Neutrophil (primary cell): ENCODE measurements around the gene VAV3.

Experiments used
- H3K27ac ChIP-seq: fragments of 200-600 bp; sonication (generic); 2 replicates; pipeline ENCODE4 v1.5.1; 2016; ENCODE audit warnings: mild to moderate bottlenecking, moderate library complexity
- H3K27me3 ChIP-seq: fragments of 200-600 bp; sonication (generic); 2 replicates; pipeline ENCODE4 v1.6.0; 2016; ENCODE audit warnings: mild to moderate bottlenecking
- H3K36me3 ChIP-seq: fragments of 200-600 bp; sonication (generic); 2 replicates; pipeline ENCODE4 v1.5.1; 2017
- H3K4me1 ChIP-seq, 2 experiments: fragments of 200-600 bp in 1 of 2; sonication (generic) in 1 of 2; 1 replicate in 1 of 2; 2 replicates in 1 of 2; pipeline versions ENCODE4 v1.5.1 to v1.6.1; 2013 to 2016; ENCODE audit warnings: low read depth in 1 of 2, low read length in 1 of 2, mild to moderate bottlenecking in 1 of 2, moderate library complexity in 1 of 2; ENCODE audit not compliant: control insufficient read depth in 1 of 2, insufficient read depth in 1 of 2
- H3K4me3 ChIP-seq, 2 experiments: fragments of 200-600 bp in 1 of 2; sonication (generic) in 1 of 2; 1 replicate in 1 of 2; 2 replicates in 1 of 2; pipeline ENCODE4 v1.5.1; 2013 to 2016; ENCODE audit warnings: low read depth in 1 of 2, low read length in 1 of 2, mild to moderate bottlenecking in 1 of 2, moderate library complexity in 1 of 2
- H3K9me3 ChIP-seq: fragments of 200-600 bp; sonication (generic); 2 replicates; pipeline ENCODE4 v1.5.1; 2016
- CTCF ChIP-seq: fragments of 200-600 bp; sonication (generic); IDR thresholded peaks from 2 replicates; pipeline ENCODE4 v1.5.1; 2016; ENCODE audit warnings: antibody characterized with exemption

VAV3 gene

GRCh38 chr1:107787299-107787698 lies 177.7 kb downstream of the VAV3 start:
- no peak overlapping the region for H3K4me3 ChIP-seq
- H3K9me3 ChIP-seq, result no peaks in the 10 kb centered on the region
- H3K36me3 ChIP-seq, result no peaks in the 10 kb centered on the region
- no peak for TF ChIP-seq CTCF
- peak overlapping the region; percentile 64 for H3K27ac ChIP-seq
- H3K4me1 ChIP-seq, result peaks cover 22 to 42% of the 10 kb centered on the region in 2 experiments
- H3K27me3 ChIP-seq, result no peaks in the 10 kb centered on the region

GRCh38 chr1:107786203-107786845 lies 178.7 kb downstream of the VAV3 start:
- Histone ChIP-seq H3K9me3 (no peaks in the 10 kb centered on the region), H3K27me3 (no peaks in the 10 kb centered on the region), H3K27ac (peak overlapping the region; percentile 64), H3K4me3 (no peak overlapping the region), H3K36me3 (no peaks in the 10 kb centered on the region), H3K4me1 (peaks cover 22 to 42% of the 10 kb centered on the region in 2 experiments)
- no peak for TF ChIP-seq CTCF

GRCh38 chr1:107785496-107786202 lies 179.3 kb downstream of the VAV3 start:
- no peak for TF ChIP-seq CTCF
- H3K9me3 ChIP-seq, result no peaks in the 10 kb centered on the region
- H3K27ac ChIP-seq, result peak overlapping the region; percentile 64
- H3K36me3 ChIP-seq, result no peaks in the 10 kb centered on the region
- no peaks in the 10 kb centered on the region for H3K27me3 ChIP-seq
- peaks cover 19 to 38% of the 10 kb centered on the region in 2 experiments for H3K4me1 ChIP-seq
- no peak overlapping the region for H3K4me3 ChIP-seq

- TF ChIP-seq CTCF, result peak; percentile 68
- Histone ChIP-seq H3K27ac (no peak overlapping the region), H3K27me3 (no peaks in the 10 kb centered on the region), H3K4me1 (peaks cover 14 to 23% of the 10 kb centered on the region in 2 experiments), H3K36me3 (peaks cover 8% of the 10 kb centered on the region), H3K4me3 (no peak overlapping the region), H3K9me3 (no peaks in the 10 kb centered on the region)
Measured at GRCh38 chr1:107782217-107782845, 182.6 kb downstream of the VAV3 start.

GRCh38 chr1:107781245-107781644 lies 183.7 kb downstream of the VAV3 start:
- no peak overlapping the region for H3K27ac ChIP-seq
- TF ChIP-seq CTCF, result no peak
- no peaks in the 10 kb centered on the region for H3K27me3 ChIP-seq
- peaks cover 10 to 15% of the 10 kb centered on the region in 2 experiments for H3K4me1 ChIP-seq
- H3K9me3 ChIP-seq, result no peaks in the 10 kb centered on the region
- H3K4me3 ChIP-seq, result no peak overlapping the region
- peaks cover 9% of the 10 kb centered on the region for H3K36me3 ChIP-seq
